Measurements from ENCODE around the gene ANO7.

Gene ANO7

DNA sequence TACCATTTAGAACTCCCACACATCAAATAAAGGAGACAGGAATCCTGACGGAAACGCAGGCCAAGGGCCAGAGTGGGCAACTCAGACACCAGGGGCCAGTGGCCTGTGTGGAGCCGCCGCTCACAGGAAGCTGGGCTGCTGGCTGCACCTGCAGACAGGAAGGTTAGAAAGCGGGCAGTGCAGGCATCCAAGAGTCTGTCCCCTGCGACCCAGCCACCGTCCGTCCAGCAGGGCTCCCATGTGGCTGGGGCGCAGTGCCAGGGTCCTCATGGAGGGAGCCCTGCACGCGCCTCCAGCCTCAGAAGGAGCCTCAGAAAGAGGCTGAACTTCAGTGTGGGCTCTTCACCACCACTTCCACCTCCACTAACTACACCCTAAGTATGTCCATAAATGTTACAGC is 2.5 kb upstream of the ANO7 start:
- TF ChIP-seq, protein P1, sequence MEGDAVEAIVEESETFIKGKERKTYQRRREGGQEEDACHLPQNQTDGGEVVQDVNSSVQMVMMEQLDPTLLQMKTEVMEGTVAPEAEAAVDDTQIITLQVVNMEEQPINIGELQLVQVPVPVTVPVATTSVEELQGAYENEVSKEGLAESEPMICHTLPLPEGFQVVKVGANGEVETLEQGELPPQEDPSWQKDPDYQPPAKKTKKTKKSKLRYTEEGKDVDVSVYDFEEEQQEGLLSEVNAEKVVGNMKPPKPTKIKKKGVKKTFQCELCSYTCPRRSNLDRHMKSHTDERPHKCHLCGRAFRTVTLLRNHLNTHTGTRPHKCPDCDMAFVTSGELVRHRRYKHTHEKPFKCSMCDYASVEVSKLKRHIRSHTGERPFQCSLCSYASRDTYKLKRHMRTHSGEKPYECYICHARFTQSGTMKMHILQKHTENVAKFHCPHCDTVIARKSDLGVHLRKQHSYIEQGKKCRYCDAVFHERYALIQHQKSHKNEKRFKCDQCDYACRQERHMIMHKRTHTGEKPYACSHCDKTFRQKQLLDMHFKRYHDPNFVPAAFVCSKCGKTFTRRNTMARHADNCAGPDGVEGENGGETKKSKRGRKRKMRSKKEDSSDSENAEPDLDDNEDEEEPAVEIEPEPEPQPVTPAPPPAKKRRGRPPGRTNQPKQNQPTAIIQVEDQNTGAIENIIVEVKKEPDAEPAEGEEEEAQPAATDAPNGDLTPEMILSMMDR (IDR thresholded peaks at IDR 0.05; ENCODE audit: insufficient read depth, low read length, missing control alignments): no peak
- no peak overlapping the region for H3K4me3 ChIP-seq (ENCODE audit: low read depth, low read length)
- CTCF ChIA-PET: no interaction called here
- no peak for DNase-seq (ENCODE audit: low read depth, low spot score)
- POLR2A ChIA-PET: no interaction called here

DNA sequence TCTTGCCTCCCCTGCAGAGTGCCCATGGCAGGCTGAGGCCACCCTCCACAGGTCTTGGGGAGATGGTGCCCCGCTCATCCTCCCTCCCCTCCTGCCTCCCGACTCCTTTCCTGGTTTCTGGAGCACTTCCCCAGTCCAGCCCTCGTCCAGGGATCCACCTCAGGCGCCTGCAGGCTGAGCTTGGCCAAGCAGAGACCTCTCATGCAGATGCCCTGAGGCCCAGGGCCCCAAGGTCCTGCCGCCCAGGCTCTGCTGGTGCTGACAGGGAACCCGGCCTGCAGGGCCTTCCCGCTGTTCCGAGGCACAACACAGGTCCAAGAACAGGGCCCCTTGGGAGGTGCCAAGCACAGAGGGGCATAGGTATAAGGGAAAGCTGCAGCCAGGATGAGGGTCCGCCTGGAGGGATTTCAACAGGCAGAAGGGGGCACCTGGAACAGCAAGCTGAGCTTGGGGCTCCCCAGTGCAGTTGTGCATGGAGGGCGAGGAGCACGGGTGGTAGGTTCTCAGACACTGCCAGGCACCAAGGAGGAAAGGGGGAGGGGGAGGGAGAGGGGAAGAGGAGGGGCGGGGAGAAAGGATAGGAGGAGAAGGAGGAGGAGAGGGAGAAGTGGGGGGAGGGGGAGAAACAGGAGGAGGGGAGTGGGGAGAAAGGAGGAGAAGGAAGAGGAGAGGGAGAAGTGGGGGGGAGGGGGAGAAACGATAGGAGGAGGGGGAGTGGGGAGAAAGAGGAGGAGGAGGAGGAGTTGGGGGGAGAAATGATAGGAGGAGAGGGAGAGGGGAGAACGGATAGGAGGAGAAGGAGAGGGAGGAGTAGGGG is 1.2 kb upstream of the ANO7 start:
- DNase-seq (ENCODE audit: low read depth, low spot score): no peak
- ChIA-PET CTCF (no interaction called here), POLR2A (no interaction called here)
- no peak overlapping the region for H3K4me3 ChIP-seq (ENCODE audit: low read depth, low read length)
- TF ChIP-seq, protein P1 (IDR thresholded peaks at IDR 0.05; ENCODE audit: insufficient read depth, low read length, missing control alignments): no peak

- H3K4me3 ChIP-seq (ENCODE audit: low read depth, low read length): no peak overlapping the region
- TF ChIP-seq, protein P1 (IDR thresholded peaks at IDR 0.05; ENCODE audit: insufficient read depth, low read length, missing control alignments): no peak
- no peak for DNase-seq (ENCODE audit: low read depth, low spot score)
- POLR2A ChIA-PET: no interaction called here
- CTCF ChIA-PET: no interaction called here
Measured at GRCh38 chr2:241187918-241188234, 601 bp upstream of the ANO7 start.

DNA sequence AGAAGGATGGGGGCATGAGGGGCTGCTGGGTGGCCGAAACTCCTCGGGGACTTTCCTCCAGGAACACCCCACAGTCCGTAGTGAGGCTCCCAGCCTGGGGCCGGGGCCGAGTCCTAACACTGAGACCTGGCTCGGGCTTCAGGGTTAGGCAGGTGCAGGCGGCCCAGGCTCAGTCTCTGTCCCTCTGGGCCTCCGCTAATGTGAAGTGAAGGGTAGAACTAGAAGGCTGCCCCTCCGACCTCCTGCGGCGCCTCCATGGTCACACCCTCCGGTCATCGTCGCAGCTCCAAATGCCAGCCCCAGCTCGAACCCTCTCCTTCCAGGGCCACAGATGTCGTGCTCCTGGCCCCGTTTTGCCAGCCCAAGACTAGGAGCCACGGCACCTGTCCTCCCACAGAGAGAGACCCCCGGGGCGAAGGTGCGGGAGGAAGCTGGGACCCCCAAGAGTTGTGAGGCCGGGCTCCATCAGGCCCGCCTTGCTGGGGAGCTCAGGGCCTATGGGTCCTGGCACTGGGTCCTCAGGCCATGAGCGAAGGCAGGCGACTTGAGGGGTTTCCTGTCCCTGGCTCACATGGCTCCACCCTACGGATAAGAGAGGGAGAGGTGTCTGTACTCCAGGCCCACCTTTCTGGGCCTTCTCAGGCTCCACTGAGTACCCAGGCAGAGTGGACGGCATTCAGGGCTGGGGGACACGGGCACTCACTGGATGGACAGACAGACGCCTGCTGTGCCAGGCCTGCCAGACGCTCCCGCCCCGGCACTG is 797 bp downstream of the ANO7 start:
- ChIA-PET POLR2A (no interaction called here), CTCF (no interaction called here)
- no peak overlapping the region for H3K4me3 ChIP-seq (ENCODE audit: low read depth, low read length)
- TF ChIP-seq, protein P1 (IDR thresholded peaks at IDR 0.05; ENCODE audit: insufficient read depth, low read length, missing control alignments): no peak
- DNase-seq (ENCODE audit: low read depth, low spot score): no peak

GRCh38 chr2:241189856-241190201 is 1.4 kb downstream of the ANO7 start:
- DNase-seq (ENCODE audit: low read depth, low spot score): no peak
- H3K4me3 ChIP-seq (ENCODE audit: low read depth, low read length): no peak overlapping the region
- ChIA-PET CTCF (no interaction called here), POLR2A (no interaction called here)
- TF ChIP-seq, protein P1 (IDR thresholded peaks at IDR 0.05; ENCODE audit: insufficient read depth, low read length, missing control alignments): no peak

DNA sequence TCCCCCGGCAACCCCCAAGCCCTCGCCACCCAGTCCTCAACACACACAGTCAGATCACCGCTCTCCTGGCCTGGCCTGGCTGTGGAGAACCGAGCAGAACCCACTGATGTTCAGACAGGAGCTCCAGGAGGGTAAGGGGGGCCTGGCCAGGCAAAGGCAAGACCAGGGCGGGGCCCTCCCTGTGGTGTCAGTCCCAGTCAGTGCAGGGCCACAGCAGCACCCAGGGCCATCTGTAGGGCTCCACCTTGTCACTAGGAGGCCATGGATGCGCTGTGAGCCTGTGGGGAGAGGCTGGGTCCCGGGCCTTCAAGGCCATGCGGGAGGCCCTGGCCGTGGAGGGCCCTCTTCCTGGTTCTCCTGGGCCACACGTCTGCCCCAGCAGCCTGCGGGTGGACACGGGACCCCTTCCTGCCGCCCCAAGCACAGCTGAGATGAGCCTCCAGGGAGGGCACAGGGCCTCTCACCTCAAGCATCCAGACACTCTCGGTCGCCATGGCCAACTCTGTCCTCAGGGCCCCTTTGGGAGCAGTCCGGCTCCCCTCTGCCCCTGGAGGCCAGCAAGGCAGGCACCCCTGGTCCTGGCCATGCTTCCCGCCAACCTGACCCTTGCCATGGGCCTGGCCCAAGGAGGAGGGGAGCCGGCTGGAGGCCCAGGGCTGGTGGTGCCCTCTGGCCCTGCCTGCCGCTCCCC is 2.0 kb downstream of the ANO7 start:
- no peak overlapping the region for H3K4me3 ChIP-seq (ENCODE audit: low read depth, low read length)
- DNase-seq (ENCODE audit: low read depth, low spot score): no peak
- ChIA-PET CTCF (no interaction called here), POLR2A (no interaction called here)
- TF ChIP-seq, protein P1 (IDR thresholded peaks at IDR 0.05; ENCODE audit: insufficient read depth, low read length, missing control alignments): no peak

All from AG04449 (cell line).